GM06990 (cell line): ENCODE measurements around the gene SPEG.
A peak's percentile ranks its signal among the peaks of the same experiment; 100 is the strongest.

Experiments
- DNase-seq: peaks from one replicate; pipeline ENCODE4 v3.0.0-alpha.2; 2011; ENCODE audit not compliant: insufficient read length; ENCODE audit errors: extremely low read depth
- H3K27me3 ChIP-seq: replicated peaks from 2 replicates; pipeline ENCODE4 v1.6.0; 2011; ENCODE audit warnings: low read length; ENCODE audit not compliant: control insufficient read depth, insufficient read depth
- H3K36me3 ChIP-seq: 2 replicates; pipeline ENCODE4 v1.5.1; 2011; ENCODE audit warnings: low read length; ENCODE audit not compliant: control insufficient read depth, insufficient read depth
- H3K4me3 ChIP-seq: replicated peaks from 2 replicates; pipeline ENCODE4 v1.5.1; 2011; ENCODE audit warnings: low read depth, mild to moderate bottlenecking, control low read depth, low read length
- CTCF ChIP-seq: IDR thresholded peaks from 2 replicates; pipeline ENCODE4 v1.5.1; 2011; ENCODE audit warnings: low read length, control low read depth, mild to moderate bottlenecking, inconsistent platforms; ENCODE audit not compliant: insufficient read depth, poor library complexity, severe bottlenecking

SPEG gene

GRCh38 chr2:219478916-219479315, 44.3 kb downstream of the SPEG start:
- no peak overlapping the region for H3K4me3 ChIP-seq
- DNase-seq, result no peak

GRCh38 chr2:219480004-219480403, 45.4 kb downstream of the SPEG start:
- Histone ChIP-seq H3K27me3 (peaks cover 3% of the 10 kb centered on the region; the same call in 1 of the 2 replicates), H3K4me3 (no peak overlapping the region), H3K36me3 (no peaks in the 10 kb centered on the region)
- no peak for TF ChIP-seq CTCF
- no peak for DNase-seq

More at GRCh38 chr2:219478916-219479315, 44.3 kb downstream of the SPEG start:
- Histone ChIP-seq H3K27me3 (peaks cover 3% of the 10 kb centered on the region; the same call in 1 of the 2 replicates), H3K36me3 (no peaks in the 10 kb centered on the region)
- no peak for TF ChIP-seq CTCF

GRCh38 chr2:219482674-219483405, 48.2 kb downstream of the SPEG start:
- DNase-seq, result no peak
- H3K27me3 ChIP-seq, result peaks cover 3% of the 10 kb centered on the region; the same call in 1 of the 2 replicates
- H3K36me3 ChIP-seq, result no peaks in the 10 kb centered on the region

GRCh38 chr2:219483451-219484342, 49.1 kb downstream of the SPEG start:
- DNase-seq, result no peak
- H3K36me3 ChIP-seq, result no peaks in the 10 kb centered on the region
- no peak overlapping the region for H3K4me3 ChIP-seq
- peak; percentile 4 for TF ChIP-seq CTCF
- H3K27me3 ChIP-seq, result peaks cover 3% of the 10 kb centered on the region; the same call in 1 of the 2 replicates

More at GRCh38 chr2:219482674-219483405, 48.2 kb downstream of the SPEG start:
- TF ChIP-seq CTCF, result no peak
- H3K4me3 ChIP-seq, result no peak overlapping the region

- no peak for DNase-seq
- no peak for TF ChIP-seq CTCF
- H3K4me3 ChIP-seq, result no peak overlapping the region
- H3K27me3 ChIP-seq, result peaks cover 1% of the 10 kb centered on the region; the same call in 1 of the 2 replicates
- H3K36me3 ChIP-seq, result no peaks in the 10 kb centered on the region
These were observed 49.9 kb downstream of the SPEG start for GRCh38 chr2:219484343-219485200.
